H9 (cell line): ENCODE results near the gene BTG3. TPM values are rescaled to one million over a fixed set of nuclear protein-coding genes. Genes with fewer than 3 reads are reported as not detected.

Source experiments
- DNase-seq: peaks from one replicate; pipeline ENCODE4 v3.0.0-alpha.2; 2017
- H2AFZ ChIP-seq: one replicate; pipeline ENCODE4 v1.6.1; 2013; ENCODE audit warnings: mild to moderate bottlenecking, low read length, control low read depth, moderate library complexity
- H2AK5ac ChIP-seq: 2 replicates; pipeline ENCODE4 v1.6.1; 2013; ENCODE audit warnings: low read length, control low read depth, mixed read lengths; ENCODE audit not compliant: insufficient read length
- H2BK120ac ChIP-seq: one replicate; pipeline ENCODE4 v1.6.1; 2013; ENCODE audit warnings: low read depth, mild to moderate bottlenecking, low read length, control low read depth, inconsistent platforms; ENCODE audit not compliant: poor library complexity, severe bottlenecking
- H2BK12ac ChIP-seq: 2 replicates; pipeline ENCODE4 v1.6.1; 2013; ENCODE audit warnings: low read length, control low read depth, mixed read lengths, low read depth; ENCODE audit not compliant: insufficient read length
- H2BK15ac ChIP-seq: 2 replicates; pipeline ENCODE4 v1.6.1; 2013; ENCODE audit warnings: low read depth, low read length, control low read depth
- H2BK20ac ChIP-seq: one replicate; pipeline ENCODE4 v1.6.1; 2013; ENCODE audit warnings: low read depth, mild to moderate bottlenecking, low read length, control low read depth, inconsistent platforms; ENCODE audit not compliant: poor library complexity, severe bottlenecking
- H2BK5ac ChIP-seq: 2 replicates; pipeline ENCODE4 v1.6.1; 2013; ENCODE audit warnings: low read length, control low read depth, mixed read lengths; ENCODE audit not compliant: insufficient read length
- H3K14ac ChIP-seq: 2 replicates; pipeline ENCODE4 v1.6.1; 2013; ENCODE audit warnings: low read length, control low read depth; ENCODE audit not compliant: insufficient read depth
- H3K18ac ChIP-seq: 2 replicates; pipeline ENCODE4 v1.6.1; 2013; ENCODE audit warnings: low read depth, mild to moderate bottlenecking, mixed read lengths, low read length, control low read depth; ENCODE audit not compliant: insufficient read length
- H3K23ac ChIP-seq: 2 replicates; pipeline ENCODE4 v1.6.1; 2013; ENCODE audit warnings: low read length, control low read depth, mixed read lengths, low read depth; ENCODE audit not compliant: insufficient read length
- H3K23me2 ChIP-seq: 2 replicates; pipeline ENCODE4 v1.6.1; 2013; ENCODE audit warnings: low read depth, mild to moderate bottlenecking, mixed read lengths, low read length, control low read depth; ENCODE audit not compliant: insufficient read length, poor library complexity, severe bottlenecking
- H3K27ac ChIP-seq: 2 replicates; pipeline ENCODE4 v1.5.1; 2013; ENCODE audit warnings: low read length, control low read depth, mixed read lengths, low read depth; ENCODE audit not compliant: insufficient read length
- H3K27me3 ChIP-seq: 2 replicates; pipeline ENCODE4 v1.6.1; 2013; ENCODE audit warnings: low read length, control low read depth, inconsistent platforms; ENCODE audit not compliant: insufficient read depth
- H3K4ac ChIP-seq: 2 replicates; pipeline ENCODE4 v1.6.1; 2013; ENCODE audit warnings: low read depth, mild to moderate bottlenecking, control low read depth, inconsistent platforms, low read length, moderate library complexity
- H3K4me1 ChIP-seq: 2 replicates; pipeline ENCODE4 v1.6.1; 2013; ENCODE audit warnings: low read length, control low read depth, inconsistent platforms; ENCODE audit not compliant: insufficient read depth
- H3K4me2 ChIP-seq: 2 replicates; pipeline ENCODE4 v1.6.1; 2013; ENCODE audit warnings: low read length, control low read depth, mixed read lengths; ENCODE audit not compliant: insufficient read length, insufficient read depth
- H3K56ac ChIP-seq: 2 replicates; pipeline ENCODE4 v1.6.1; 2013; ENCODE audit warnings: low read depth, mild to moderate bottlenecking, mixed read lengths, low read length, control low read depth; ENCODE audit not compliant: insufficient read length
- H3K79me1 ChIP-seq: 2 replicates; pipeline ENCODE4 v1.6.1; 2013; ENCODE audit warnings: low read depth, mild to moderate bottlenecking, moderate library complexity, low read length, control low read depth, inconsistent platforms; ENCODE audit not compliant: insufficient read depth, poor library complexity, severe bottlenecking
- H3K79me2 ChIP-seq: 2 replicates; pipeline ENCODE4 v1.6.1; 2013; ENCODE audit warnings: low read length, control low read depth, inconsistent platforms; ENCODE audit not compliant: insufficient read depth
- H3K9ac ChIP-seq: 2 replicates; pipeline ENCODE4 v1.6.1; 2013; ENCODE audit warnings: low read length, control low read depth, mixed read lengths; ENCODE audit not compliant: insufficient read length; ENCODE audit errors: extremely low read depth
- H3K9me3 ChIP-seq: one replicate; pipeline ENCODE4 v1.6.1; 2013; ENCODE audit warnings: low read depth, low read length, inconsistent platforms; ENCODE audit not compliant: control insufficient read depth
- H3T11ph ChIP-seq: one replicate; pipeline ENCODE4 v1.6.1; 2013; ENCODE audit warnings: mild to moderate bottlenecking, low read length, control low read depth, inconsistent platforms
- H4K20me1 ChIP-seq: one replicate; pipeline ENCODE4 v1.6.1; 2013; ENCODE audit not compliant: control insufficient read depth, insufficient read length, insufficient read depth
- H4K5ac ChIP-seq: 2 replicates; pipeline ENCODE4 v1.6.1; 2013; ENCODE audit warnings: low read depth, mild to moderate bottlenecking, mixed read lengths, low read length, control low read depth; ENCODE audit not compliant: insufficient read length
- H4K8ac ChIP-seq: replicated peaks from 2 replicates; pipeline ENCODE4 v1.6.1; 2013; ENCODE audit warnings: low read length, control low read depth, mixed read lengths, low read depth; ENCODE audit not compliant: insufficient read length
- H4K91ac ChIP-seq: 2 replicates; pipeline ENCODE4 v1.6.1; 2013; ENCODE audit warnings: low read depth, mild to moderate bottlenecking, moderate library complexity, mixed read lengths, low read length, control low read depth; ENCODE audit not compliant: insufficient read length
- H3K27ac Mint-ChIP-seq, 3 experiments: 2 replicates in 2 of 3; 3 replicates in 1 of 3; pipeline ENCODE4 v1.8.0; 2020 to 2021; ENCODE audit warnings: mixed read lengths in 3 of 3, mild to moderate bottlenecking in 1 of 3, moderate library complexity in 1 of 3
- H3K27me3 Mint-ChIP-seq: 2 replicates; pipeline ENCODE4 v1.8.0; 2021; ENCODE audit warnings: low read depth, mild to moderate bottlenecking, moderate library complexity, mixed read lengths
- H3K36me3 Mint-ChIP-seq, 3 experiments: 2 replicates in 2 of 3; 3 replicates in 1 of 3; pipeline ENCODE4 v1.8.0; 2020 to 2021; ENCODE audit warnings: low read depth in 3 of 3, mixed read lengths in 3 of 3; ENCODE audit not compliant: insufficient read depth in 1 of 3
- H3K4me1 Mint-ChIP-seq, 2 experiments: 2 replicates each; pipeline ENCODE4 v1.8.0; 2020; ENCODE audit warnings: mixed read lengths in 2 of 2
- H3K4me3 Mint-ChIP-seq, 2 experiments: 2 replicates in 1 of 2; 3 replicates in 1 of 2; pipeline ENCODE4 v1.8.0; 2020 to 2021; ENCODE audit warnings: mild to moderate bottlenecking in 2 of 2, mixed read lengths in 2 of 2, moderate library complexity in 1 of 2
- H3K9me3 Mint-ChIP-seq, 2 experiments: 2 replicates in 1 of 2; 3 replicates in 1 of 2; pipeline ENCODE4 v1.8.0; 2020; ENCODE audit warnings: mild to moderate bottlenecking in 2 of 2, mixed read lengths in 2 of 2, moderate library complexity in 1 of 2
- CTCF ChIP-seq: fragments of 200-600 bp; sonication (generic); conservative IDR thresholded peaks from 3 replicates; pipeline ENCODE4 v1.8.0; 2021; ENCODE audit warnings: antibody characterized with exemption, mild to moderate bottlenecking
- WGBS: extraction: QIAGEN DNeasy Blood & Tissue Kit; methylation state at CpG from one replicate; pipeline ENCODE4 v1.1.7; 2013; ENCODE audit warnings: missing lambda C conversion rate, low lambda C conversion rate, mixed read lengths; ENCODE audit not compliant: insufficient read length; ENCODE audit errors: extremely low coverage; 5-methylcytosine and 5-hydroxymethylcytosine counted together
- total RNA-seq: library from RNA; stranded (reverse); gene quantifications from 2 replicates; pipeline ENCODE4 v1.2.1, GENCODE V29; 2021

Gene BTG3
- total RNA-seq, 1 experiment from 2014 or later: 32.2 TPM

- H3K4ac ChIP-seq: no peak overlapping the region
- H3T11ph ChIP-seq: no peak overlapping the region
- H3K27ac Mint-ChIP-seq: no peak overlapping the region; a peak in 1 of 7 replicates
- no peak overlapping the region for H3K23ac ChIP-seq
- H3K79me2 ChIP-seq: 0 out of 2 replicates have a peak, but pooled peaks cover 1% of the 10 kb centered on the region
- H3K14ac ChIP-seq: no peak overlapping the region
- no peaks in the 10 kb centered on the region for H3K23me2 ChIP-seq
- no peak overlapping the region for H4K8ac ChIP-seq
- H3K9me3 ChIP-seq: no peaks in the 10 kb centered on the region
- H3K36me3 Mint-ChIP-seq: peaks cover 32 to 78% (median 68%) of the 10 kb centered on the region in 3 experiments
- H3K9me3 Mint-ChIP-seq: no peaks in the 10 kb centered on the region
- no peak overlapping the region for H2BK20ac ChIP-seq
- no peak overlapping the region for H3K18ac ChIP-seq
- H3K27me3 ChIP-seq: no peaks in the 10 kb centered on the region
- no peak overlapping the region for H2BK5ac ChIP-seq
- H2AFZ ChIP-seq: no peak overlapping the region
- no peak overlapping the region for H4K91ac ChIP-seq
- peaks cover 0 to under 1% of the 10 kb centered on the region in 2 experiments; a peak in 2 of 4 replicates for H3K4me1 Mint-ChIP-seq
- H3K4me3 Mint-ChIP-seq: no peak overlapping the region
- H3K56ac ChIP-seq: no peak overlapping the region
- no peak overlapping the region for H3K4me2 ChIP-seq
- no peaks in the 10 kb centered on the region for H3K4me1 ChIP-seq
- no peak overlapping the region for H2BK15ac ChIP-seq
- peaks cover 2% of the 10 kb centered on the region for H4K20me1 ChIP-seq
- no peak for DNase-seq
- no peak overlapping the region for H2BK120ac ChIP-seq
- no peak for TF ChIP-seq CTCF
- no peaks in the 10 kb centered on the region for H3K79me1 ChIP-seq
- H3K27me3 Mint-ChIP-seq: no peaks in the 10 kb centered on the region
- H4K5ac ChIP-seq: no peak overlapping the region
- WGBS: no CpG with 5 or more reads among the region's 3 CpGs
- no peak overlapping the region for H2BK12ac ChIP-seq
- no peak overlapping the region for H2AK5ac ChIP-seq
- H3K27ac ChIP-seq: no peak overlapping the region
- no peak overlapping the region for H3K9ac ChIP-seq
These were observed 9.8 kb downstream of the BTG3 start for GRCh38 chr21:17602874-17603273.
